Testis (tissue), 3 donors: Measurements from ENCODE around the gene AIM2. TPM values are rescaled to one million over a fixed set of nuclear protein-coding genes. Genes with fewer than 3 reads are reported as not detected.

Experiments
- DNase-seq: peaks from one replicate; pipeline ENCODE4 v3.0.0-alpha.2; 2019
- H3K27ac ChIP-seq, 2 donors: fragments of 200-600 bp; sonication (generic); one replicate each; pipeline ENCODE4 v1.5.1; 2019
- H3K27me3 ChIP-seq: fragments of 200-600 bp; sonication (generic); one replicate; pipeline ENCODE4 v1.5.1; 2019
- H3K36me3 ChIP-seq: fragments of 200-600 bp; sonication (generic); one replicate; pipeline ENCODE4 v1.5.1; 2017; ENCODE audit warnings: low read depth; ENCODE audit errors: missing control alignments
- H3K4me1 ChIP-seq: fragments of 200-600 bp; sonication (generic); one replicate; pipeline ENCODE4 v1.5.1; 2019
- H3K4me3 ChIP-seq, 2 donors: fragments of 200-600 bp; sonication (generic); one replicate each; pipeline ENCODE4 v1.5.1; 2017 to 2019
- H3K9me3 ChIP-seq: fragments of 200-600 bp; sonication (generic); one replicate; pipeline ENCODE4 v1.5.1; 2017
- CTCF ChIP-seq, 3 experiments: fragments of 450-650 bp in 2 of 3; fragments of 200-600 bp in 1 of 3; sonication (generic) in 1 of 3; IDR thresholded peaks; one replicate each; pipeline ENCODE4 v1.5.1; 2016 to 2019; ENCODE audit warnings: antibody characterized with exemption in 3 of 3, mild to moderate bottlenecking in 2 of 3, moderate library complexity in 1 of 3
- POLR2A ChIP-seq: fragments of 450-650 bp; IDR thresholded peaks from one replicate; pipeline ENCODE4 v1.6.1; 2017; ENCODE audit warnings: antibody characterized with exemption, mild to moderate bottlenecking, moderate library complexity
- WGBS, 2 donors: methylation state at CpG; one replicate each; pipeline ENCODE4 v1.1.5; 2018; 5-methylcytosine and 5-hydroxymethylcytosine counted together
- intact Hi-C: fragments of 100-400 bp; cut with DNase I; formaldehyde crosslinking; loops from one replicate; pipeline ENCODE4 v1.15.1; 2023; ENCODE audit warnings: low total_unique reads
- polyA plus RNA-seq: library from polyadenylated mRNA; stranded (reverse); fragments of 350-450 nt; fragmentation: Illumina TruSeq; extraction: RNeasy Lipid Tissue Mini Kit (QIAGEN cat#74804); gene quantifications from one replicate; pipeline ENCODE4 v1.2.3, GENCODE V29; 2014; ENCODE audit warnings: low read depth, low replicate concordance; ENCODE audit not compliant: insufficient read depth
- total RNA-seq, 2 donors: library from RNA; depleted of rRNA; stranded (reverse); fragments of >200 nt; gene quantifications; one replicate each; pipeline ENCODE4 v1.2.3, GENCODE V29; 2016

AIM2 gene
- total and polyA plus RNA-seq, 3 donors from 2014 or later = 1.3 to 3.2 (median 1.9) TPM

DNA sequence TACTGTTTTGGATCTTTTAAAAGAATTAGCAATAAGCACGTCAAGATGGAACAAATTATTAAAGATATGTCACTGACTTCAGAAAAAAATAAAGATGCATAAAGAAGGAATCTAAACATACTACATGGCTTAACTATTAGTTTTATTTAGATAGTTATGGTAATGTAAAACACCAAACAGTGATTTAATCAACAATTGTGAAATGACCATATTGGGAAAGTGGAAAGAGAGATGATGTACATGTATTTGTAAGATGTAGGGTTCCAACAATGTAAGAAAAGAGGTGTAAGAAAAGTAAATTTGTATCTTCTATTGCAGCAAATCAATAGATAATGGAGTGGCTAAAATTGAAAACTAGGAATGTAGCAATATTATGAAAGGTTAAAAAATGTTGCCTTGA lies 6.4 kb upstream of the AIM2 start:
- Histone ChIP-seq H3K27ac (no peak overlapping the region), H3K36me3 (no peaks in the 10 kb centered on the region), H3K27me3 (no peaks in the 10 kb centered on the region), H3K4me1 (no peaks in the 10 kb centered on the region), H3K4me3 (no peak overlapping the region), H3K9me3 (no peaks in the 10 kb centered on the region)
- no peak for DNase-seq
- no peak for TF ChIP-seq POLR2A
- no peak for TF ChIP-seq CTCF (IDR thresholded peaks at IDR 0.05)
- intact Hi-C loops = no loop called here
- WGBS, 2 donors = 90 to 94% methylated on average over 1 of the region's 1 CpG

GRCh38 chr1:159081626-159082025 lies 5.1 kb upstream of the AIM2 start:
- intact Hi-C loops = no loop called here
- Histone ChIP-seq H3K27ac (no peak overlapping the region), H3K4me1 (no peaks in the 10 kb centered on the region), H3K36me3 (no peaks in the 10 kb centered on the region), H3K4me3 (no peak overlapping the region), H3K9me3 (no peaks in the 10 kb centered on the region), H3K27me3 (no peaks in the 10 kb centered on the region)
- WGBS, 2 donors = 38 to 58% methylated on average over 1 of the region's 1 CpG
- TF ChIP-seq CTCF (IDR thresholded peaks at IDR 0.05) (no peak), POLR2A (no peak)
- no peak for DNase-seq

- DNase-seq = no peak
- 77 to 89% methylated on average over 1 of the region's 1 CpG for WGBS, 2 donors
- H3K36me3 ChIP-seq = no peaks in the 10 kb centered on the region
- intact Hi-C loops = no loop called here
- H3K4me3 ChIP-seq = no peak overlapping the region
- H3K9me3 ChIP-seq = no peaks in the 10 kb centered on the region
- no peaks in the 10 kb centered on the region for H3K27me3 ChIP-seq
- H3K27ac ChIP-seq = no peak overlapping the region
- no peaks in the 10 kb centered on the region for H3K4me1 ChIP-seq
- TF ChIP-seq CTCF (IDR thresholded peaks at IDR 0.05) (no peak), POLR2A (no peak)
These were observed 3.0 kb upstream of the AIM2 start for GRCh38 chr1:159079525-159079924.

DNA sequence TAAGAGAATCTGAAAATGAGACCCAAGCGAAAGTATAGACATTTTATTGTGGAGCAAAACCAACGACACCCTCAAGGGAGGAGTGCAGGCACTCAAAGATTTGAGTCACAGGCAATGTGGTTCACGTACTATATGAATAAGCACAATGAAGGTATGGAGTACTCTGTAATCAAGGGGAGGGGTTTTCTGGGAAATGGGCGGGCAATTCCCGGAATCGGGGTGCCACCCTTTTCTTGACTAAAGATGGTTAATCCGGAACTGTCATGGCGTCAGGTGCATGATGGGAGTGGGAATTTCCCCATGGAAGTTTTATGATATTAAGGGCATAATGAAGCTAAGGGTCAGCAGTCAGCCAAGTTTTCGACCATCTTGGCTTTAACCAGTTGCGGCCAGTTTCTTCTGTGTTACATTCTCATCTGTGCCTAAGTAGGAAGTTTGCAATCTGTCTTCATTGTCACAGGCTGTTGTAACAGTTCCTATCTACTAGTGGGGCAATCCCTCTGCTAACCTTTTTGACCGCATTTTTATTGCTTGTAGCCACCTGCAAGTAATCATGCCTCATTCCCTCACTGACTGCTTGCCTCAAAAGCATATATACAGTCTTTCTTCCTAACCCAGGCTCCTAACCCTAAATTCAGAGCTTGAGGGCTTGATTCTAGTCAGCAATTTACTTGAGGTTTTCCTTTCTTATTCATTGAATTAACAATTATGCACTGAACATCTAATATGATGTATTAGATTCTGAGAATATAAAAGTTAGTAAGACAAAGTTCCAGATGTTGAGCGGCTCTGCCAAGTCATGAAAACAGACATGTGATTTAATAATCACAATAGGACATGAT lies 775 bp upstream of the AIM2 start:
- DNase-seq = no peak
- H3K4me3 ChIP-seq = no peak overlapping the region

More for the DNA sequence above, 775 bp upstream of the AIM2 start:
- Histone ChIP-seq H3K27ac (no peak overlapping the region), H3K9me3 (no peaks in the 10 kb centered on the region), H3K36me3 (no peaks in the 10 kb centered on the region), H3K4me1 (no peaks in the 10 kb centered on the region), H3K27me3 (no peaks in the 10 kb centered on the region)
- WGBS, 2 donors = 86 to 87% methylated on average over 12 of the region's 12 CpGs
- no peak for TF ChIP-seq CTCF (IDR thresholded peaks at IDR 0.05)
- no peak for TF ChIP-seq POLR2A
- intact Hi-C loops = no loop called here
